HCT116 (cell line): ENCODE data around the gene TRAF5. TPM values are rescaled to one million over a fixed set of nuclear protein-coding genes. Genes with fewer than 3 reads are reported as not detected.
A peak's percentile ranks its signal among the peaks of the same experiment; 100 is the strongest.

Experiments
- ATAC-seq: fragments of 200-7000 bp; cut with Tn5 transposase; 2 replicates; pipeline ENCODE4 v1.9.1; 2020; ENCODE audit warnings: mild to moderate bottlenecking, moderate library complexity
- BruUV-seq: library from RNA; stranded (reverse); fragments of 400-500 nt; replicated peaks from 2 replicates; lab custom pipeline; 2021; lab: Mats Ljungman, UMichigan
- CTCF ChIA-PET: fragments of 300-600 bp; sonication (Branson Sonifier 250); formaldehyde crosslinking; loops from one replicate; lab custom pipeline; 2021; ENCODE audit warnings: antibody characterized with exemption; lab: Charles Lee
- POLR2A ChIA-PET: fragments of 300-600, 350-600 bp; sonication (Branson Sonifier 250); formaldehyde crosslinking; loops from one replicate; lab custom pipeline; 2021; ENCODE audit warnings: antibody characterized with exemption; lab: Charles Lee
- RAD21 ChIA-PET, 2 experiments: fragments of 300-600 bp; sonication (Branson Sonifier 250); formaldehyde crosslinking; loops; one replicate each; lab custom pipeline; 2023; ENCODE audit warnings: low total read pairs in 2 of 2; ENCODE audit not compliant: uncharacterized antibody in 2 of 2, unreplicated experiment in 2 of 2, low non-redundant PET in 1 of 2; lab: Charles Lee
- DNase-seq: peaks from one replicate; pipeline ENCODE4 v3.0.0-alpha.2; 2010; ENCODE audit warnings: low read depth, low spot score
- H2AFZ ChIP-seq: fragments of 200-600 bp; shearing (Covaris generic), sonication (generic); 2 replicates; pipeline ENCODE4 v1.6.1; 2017; ENCODE audit warnings: low read depth, mixed run types, mixed read lengths, antibody characterized with exemption, low read length; ENCODE audit not compliant: poor library complexity, severe bottlenecking
- H3K27ac ChIP-seq: 2 replicates; pipeline ENCODE4 v1.5.1; 2012; ENCODE audit warnings: low read depth, low read length
- H3K27me3 ChIP-seq: fragments of 200-600 bp; sonication (generic); 2 replicates; pipeline ENCODE4 v1.6.1; 2016; ENCODE audit warnings: mixed run types, low read length, mixed read lengths; ENCODE audit not compliant: insufficient read depth
- H3K36me3 ChIP-seq, 2 experiments: fragments of 200-500 bp in 1 of 2; fragments of 200-600 bp in 1 of 2; sonication (Bioruptor generic) in 1 of 2; sonication (generic) in 1 of 2; 2 replicates each; pipeline versions ENCODE4 v1.5.1 to v1.6.1; 2014 to 2016; ENCODE audit warnings: low read length in 2 of 2, inconsistent platforms in 1 of 2, mixed read lengths in 1 of 2, mixed run types in 1 of 2; ENCODE audit not compliant: insufficient read depth in 2 of 2, control insufficient read depth in 1 of 2
- H3K4me1 ChIP-seq, 2 experiments: fragments of 200-600 bp in 1 of 2; sonication (generic) in 1 of 2; 2 replicates each; pipeline versions ENCODE4 v1.5.1 to v1.6.1; 2012 to 2017; ENCODE audit warnings: low read length in 2 of 2, inconsistent platforms in 1 of 2, mild to moderate bottlenecking in 1 of 2, mixed read lengths in 1 of 2, mixed run types in 1 of 2, moderate library complexity in 1 of 2; ENCODE audit not compliant: insufficient read depth in 2 of 2, control insufficient read depth in 1 of 2
- H3K4me2 ChIP-seq: fragments of 200-600 bp; sonication (generic); 2 replicates; pipeline ENCODE4 v1.6.1; 2017; ENCODE audit warnings: mixed run types, low read length, mixed read lengths
- H3K4me3 ChIP-seq, 2 experiments: fragments of 200-600 bp in 1 of 2; sonication (generic) in 1 of 2; replicated peaks in 1 of 2; 2 replicates each; pipeline ENCODE4 v1.5.1; 2011 to 2016; ENCODE audit warnings: low read length in 2 of 2, control low read depth in 1 of 2, low read depth in 1 of 2, mild to moderate bottlenecking in 1 of 2, mixed read lengths in 1 of 2, mixed run types in 1 of 2
- H3K79me2 ChIP-seq: fragments of 200-600 bp; sonication (generic); 2 replicates; pipeline ENCODE4 v1.6.1; 2017; ENCODE audit warnings: mild to moderate bottlenecking, mixed run types, low read length, moderate library complexity, mixed read lengths; ENCODE audit not compliant: insufficient read depth
- H3K9ac ChIP-seq: fragments of 200-600 bp; sonication (generic); 2 replicates; pipeline ENCODE4 v1.6.1; 2016; ENCODE audit warnings: low read length, mixed read lengths
- H3K9me2 ChIP-seq: fragments of 200-600 bp; sonication (generic), shearing (Covaris generic); 2 replicates; pipeline ENCODE4 v1.6.1; 2017; ENCODE audit warnings: mixed run types, mild to moderate bottlenecking, moderate library complexity; ENCODE audit not compliant: insufficient read depth
- H3K9me3 ChIP-seq, 2 experiments: fragments of 200-500 bp in 1 of 2; fragments of 200-600 bp in 1 of 2; sonication (Bioruptor generic) in 1 of 2; sonication (generic) in 1 of 2; 2 replicates each; pipeline ENCODE4 v1.6.1; 2014 to 2017; ENCODE audit warnings: low read length in 2 of 2, mixed read lengths in 2 of 2, inconsistent platforms in 1 of 2, low read depth in 1 of 2, mild to moderate bottlenecking in 1 of 2, mixed run types in 1 of 2, moderate library complexity in 1 of 2; ENCODE audit not compliant: control insufficient read depth in 1 of 2, insufficient read depth in 1 of 2
- H4K20me1 ChIP-seq: fragments of 200-600 bp; sonication (generic), shearing (Covaris generic); 2 replicates; pipeline ENCODE4 v1.6.1; 2017; ENCODE audit warnings: mixed run types, mild to moderate bottlenecking, moderate library complexity; ENCODE audit not compliant: insufficient read depth
- CBX3 ChIP-seq: IDR thresholded peaks from 2 replicates; pipeline ENCODE4 v1.6.1; 2012; ENCODE audit warnings: low read depth
- CEBPB ChIP-seq: IDR thresholded peaks from 2 replicates; pipeline ENCODE4 v1.6.1; 2012; ENCODE audit warnings: low read depth
- EGR1 ChIP-seq: IDR thresholded peaks from 2 replicates; pipeline ENCODE4 v1.6.1; 2012; ENCODE audit warnings: low read depth
- EZH2 ChIP-seq: fragments of 200-600 bp; sonication (generic); IDR thresholded peaks from 2 replicates; pipeline ENCODE4 v1.6.1; 2017; ENCODE audit warnings: antibody characterized with exemption, mixed run types
- EZH2phosphoT487 ChIP-seq: fragments of 200-600 bp; IDR thresholded peaks from 2 replicates; pipeline ENCODE4 v1.6.1; 2018; ENCODE audit warnings: antibody characterized with exemption, borderline replicate concordance
- POLR2A ChIP-seq: IDR thresholded peaks from 2 replicates; pipeline ENCODE4 v1.7.0; 2011; ENCODE audit warnings: borderline replicate concordance; ENCODE audit not compliant: insufficient read depth, insufficient read length; ENCODE audit errors: extremely low read depth
- POLR2AphosphoS5 ChIP-seq: IDR thresholded peaks from 2 replicates; pipeline ENCODE4 v1.6.1; 2011; ENCODE audit warnings: mild to moderate bottlenecking, low read depth, low read length, moderate library complexity
- RAD21 ChIP-seq: IDR thresholded peaks from 2 replicates; pipeline ENCODE4 v1.6.1; 2012; ENCODE audit warnings: low read depth, mild to moderate bottlenecking
- REST ChIP-seq: IDR thresholded peaks from 2 replicates; pipeline ENCODE4 v1.6.1; 2012; ENCODE audit warnings: low read depth
- SP1 ChIP-seq: IDR thresholded peaks from 2 replicates; pipeline ENCODE4 v1.6.1; 2012; ENCODE audit warnings: low read depth
- ZNF274 ChIP-seq: fragments of 200-500 bp; sonication (Bioruptor generic); IDR thresholded peaks from 2 replicates; pipeline ENCODE4 v1.6.1; 2014; ENCODE audit warnings: mild to moderate bottlenecking, low read depth, low read length, inconsistent platforms
- intact Hi-C: fragments of 100-400 bp; cut with micrococcal nuclease; formaldehyde crosslinking; loops from 2 replicates; pipeline ENCODE4 v1.10.0; 2022
- total RNA-seq: library from RNA; stranded (reverse); gene quantifications from one replicate; pipeline ENCODE4 v1.2.1, GENCODE V29; 2021; ENCODE audit not compliant: unreplicated experiment
- TF ChIP-seq, protein P1 (sequence below), 3 experiments: fragments of 200-600 bp in 1 of 3; sonication (generic) in 1 of 3; IDR thresholded peaks in 2 of 3; conservative IDR thresholded peaks in 1 of 3; 2 replicates each; pipeline ENCODE4 v1.5.1; 2012 to 2017; ENCODE audit warnings: low read depth in 2 of 3, low read length in 2 of 3, antibody characterized with exemption in 1 of 3, borderline replicate concordance in 1 of 3, control low read depth in 1 of 3, mild to moderate bottlenecking in 1 of 3, mixed read lengths in 1 of 3, mixed run types in 1 of 3, moderate library complexity in 1 of 3; ENCODE audit not compliant: insufficient read depth in 1 of 3

The TRAF5 gene
- total RNA-seq, 1 experiment from 2014 or later = 6.5 TPM

GRCh38 chr1:211382182-211382713 is 55.6 kb downstream of the TRAF5 start:
- peak overlapping the region; percentile 74 for H2AFZ ChIP-seq
- RAD21 ChIA-PET = interaction anchor here (0.6 to 0.7 kb wide), 2 partner anchors 55 to 133 kb away, joined by 3 read pairs; no protein-coding TSS in a partner anchor
- peak overlapping the region; percentile 92 for H3K4me2 ChIP-seq
- no peaks in the 10 kb centered on the region for H3K36me3 ChIP-seq
- ATAC-seq = no peak
- H3K79me2 ChIP-seq = peaks cover 11% of the 10 kb centered on the region
- no peak for TF ChIP-seq EGR1
- peak; percentile 73 for TF ChIP-seq CEBPB
- peak overlapping the region; percentile 81 to 89 for H3K4me3 ChIP-seq
- POLR2A ChIA-PET = interaction anchor here (1.3 kb wide), 1 partner anchor 56 kb away, joined by 8 read pairs; the partner anchor contains the start of gene TRAF5
- TSS peak; percentile 91 for BruUV-seq
- CTCF ChIA-PET = no interaction called here
- intact Hi-C loops = loop anchor here (5.0 kb wide), 1 partner anchor 60 kb away; no protein-coding TSS in a partner anchor
- H3K27me3 ChIP-seq = no peaks in the 10 kb centered on the region
- H3K9ac ChIP-seq = peak overlapping the region; percentile 90
- H3K4me1 ChIP-seq = peaks cover 2 to 22% of the 10 kb centered on the region in 2 experiments; a peak in 2 of 4 replicates
- no peak for DNase-seq
- H3K27ac ChIP-seq = peak overlapping the region; percentile 83
- no peaks in the 10 kb centered on the region for H4K20me1 ChIP-seq
- H3K9me3 ChIP-seq = no peaks in the 10 kb centered on the region
- H3K9me2 ChIP-seq = no peaks in the 10 kb centered on the region

GRCh38 chr1:211382714-211383480 is 56.3 kb downstream of the TRAF5 start:
- BruUV-seq = TSS peak; percentile 73
- H3K79me2 ChIP-seq = peaks cover 11% of the 10 kb centered on the region
- no peaks in the 10 kb centered on the region for H3K9me2 ChIP-seq
- peak overlapping the region; percentile 81 to 89 for H3K4me3 ChIP-seq
- RAD21 ChIA-PET = interaction anchor here in 1 of 2 experiments (0.6 kb wide), 1 partner anchor 54 kb away, joined by 3 read pairs; no protein-coding TSS in a partner anchor
- H3K36me3 ChIP-seq = no peaks in the 10 kb centered on the region
- H3K27ac ChIP-seq = peak overlapping the region; percentile 83
- DNase-seq = peak; percentile 90
- H2AFZ ChIP-seq = no peak overlapping the region
- H3K4me1 ChIP-seq = peaks cover 2 to 22% of the 10 kb centered on the region in 2 experiments; a peak in 2 of 4 replicates
- H3K4me2 ChIP-seq = peak overlapping the region; percentile 92
- H3K9me3 ChIP-seq = no peaks in the 10 kb centered on the region
- CTCF ChIA-PET = no interaction called here
- H3K9ac ChIP-seq = peak overlapping the region; percentile 90
- POLR2A ChIA-PET = interaction anchor here (1.3 kb wide), 1 partner anchor 57 kb away, joined by 8 read pairs; the partner anchor contains the start of gene TRAF5
- ATAC-seq = peak; percentile 98
- intact Hi-C loops = loop anchor here (5.0 kb wide), 1 partner anchor 61 kb away; no protein-coding TSS in a partner anchor
- no peaks in the 10 kb centered on the region for H3K27me3 ChIP-seq
- no peaks in the 10 kb centered on the region for H4K20me1 ChIP-seq
- TF ChIP-seq ZNF274 (no peak), RAD21 (no peak), POLR2A (peak; percentile 95), REST (no peak), CBX3 (peak; percentile 48; the same call in 1 of the 2 replicates), POLR2AphosphoS5 (peak; percentile 99), EZH2phosphoT487 (no peak), EGR1 (no peak), EZH2 (no peak), SP1 (no peak)
- TF ChIP-seq, protein P1, sequence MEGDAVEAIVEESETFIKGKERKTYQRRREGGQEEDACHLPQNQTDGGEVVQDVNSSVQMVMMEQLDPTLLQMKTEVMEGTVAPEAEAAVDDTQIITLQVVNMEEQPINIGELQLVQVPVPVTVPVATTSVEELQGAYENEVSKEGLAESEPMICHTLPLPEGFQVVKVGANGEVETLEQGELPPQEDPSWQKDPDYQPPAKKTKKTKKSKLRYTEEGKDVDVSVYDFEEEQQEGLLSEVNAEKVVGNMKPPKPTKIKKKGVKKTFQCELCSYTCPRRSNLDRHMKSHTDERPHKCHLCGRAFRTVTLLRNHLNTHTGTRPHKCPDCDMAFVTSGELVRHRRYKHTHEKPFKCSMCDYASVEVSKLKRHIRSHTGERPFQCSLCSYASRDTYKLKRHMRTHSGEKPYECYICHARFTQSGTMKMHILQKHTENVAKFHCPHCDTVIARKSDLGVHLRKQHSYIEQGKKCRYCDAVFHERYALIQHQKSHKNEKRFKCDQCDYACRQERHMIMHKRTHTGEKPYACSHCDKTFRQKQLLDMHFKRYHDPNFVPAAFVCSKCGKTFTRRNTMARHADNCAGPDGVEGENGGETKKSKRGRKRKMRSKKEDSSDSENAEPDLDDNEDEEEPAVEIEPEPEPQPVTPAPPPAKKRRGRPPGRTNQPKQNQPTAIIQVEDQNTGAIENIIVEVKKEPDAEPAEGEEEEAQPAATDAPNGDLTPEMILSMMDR (IDR thresholded peaks at IDR 0.05 in 2 of 3, conservative IDR thresholded peaks at IDR 0.05 in 1 of 3; ENCODE audit: borderline replicate concordance in 1 of 3, insufficient read depth in 1 of 3, low read depth in 2 of 3, low read length in 2 of 3) = no peak
